Astrocyte (in vitro differentiated cells and primary cell): Measurements from ENCODE around the gene NXPE3.
"Not testable (repeated sequence)": the region's sequence is repeated elsewhere in the genome, so short reads cannot be mapped to it uniquely, and the experiment has no call there.

Experiments used
- CTCF ChIP-seq: IDR thresholded peaks from 2 replicates; pipeline ENCODE4 v1.5.1; 2011; ENCODE audit warnings: low read depth, mild to moderate bottlenecking, inconsistent platforms, low read length, moderate library complexity; ENCODE audit not compliant: insufficient read depth
- EZH2 ChIP-seq: IDR thresholded peaks from 2 replicates; pipeline ENCODE4 v1.6.1; 2012; ENCODE audit warnings: mild to moderate bottlenecking, low read length, inconsistent platforms; ENCODE audit not compliant: insufficient read depth

GRCh38 chr3:101741914-101742313 is 37.1 kb upstream of the NXPE3 start:
- not testable (repeated sequence) for TF ChIP-seq CTCF, EZH2
